ENCODE results near the gene HOXC11. TPM values are rescaled to one million over a fixed set of nuclear protein-coding genes. Genes with fewer than 3 reads are reported as not detected.

HOXC11 gene
- total and polyA plus RNA-seq, 10 of the 15 experiments (the other 5 are each of a cell fraction or from before 2014, with no cell fraction given) = not detected

- POLR2A ChIA-PET = no interaction called here
- no peak overlapping the region for H3K27ac ChIP-seq (ENCODE audit: control insufficient read depth, insufficient read depth)
- SMC1A ChIA-PET (ENCODE audit: uncharacterized antibody, unreplicated experiment) = no interaction called here
- ATAC-seq (no peak), DNase-seq (ENCODE audit: low read depth, low spot score) (no peak), FAIRE-seq (no peak)
- no peak overlapping the region for H2AFZ ChIP-seq (ENCODE audit: control insufficient read depth, low read depth, low read length)
- H3K79me2 ChIP-seq (ENCODE audit: control insufficient read depth, insufficient read depth, low read length) = no peaks in the 10 kb centered on the region
- H3K27me3 ChIP-seq (replicated peaks in 1 of 2; ENCODE audit: control insufficient read depth in 2 of 2, insufficient read depth in 2 of 2, low read length in 1 of 2) = peaks cover 22 to 36% of the 10 kb centered on the region in 2 experiments
- CTCF ChIA-PET = no interaction called here
- 29% methylated on average over 12 of the region's 12 CpGs for WGBS (ENCODE audit: insufficient coverage, insufficient replicate concordance, low lambda C conversion rate, missing lambda C conversion rate)
- no peak overlapping the region for H3K9ac ChIP-seq (ENCODE audit: control insufficient read depth, insufficient read depth, low read length)
- no peaks in the 10 kb centered on the region for H3K4me1 ChIP-seq (ENCODE audit: control insufficient read depth, insufficient read depth, low read length)
- H3K9me3 ChIP-seq (replicated peaks; ENCODE audit: control insufficient read depth, insufficient read depth, low read length) = no peaks in the 10 kb centered on the region; the same call in 1 of the 3 replicates
- H3K4me2 ChIP-seq (ENCODE audit: control insufficient read depth, insufficient read depth) = no peak overlapping the region
- no TSS peak for BruUV-seq (replicated peaks)
- H3K4me3 ChIP-seq = no peak overlapping the region
- TF ChIP-seq SIN3A (IDR thresholded peaks at IDR 0.05; ENCODE audit: low read depth, low read length) (no peak), TCF7 (IDR thresholded peaks at IDR 0.05; ENCODE audit: borderline replicate concordance) (no peak), TARDBP (IDR thresholded peaks at IDR 0.05; ENCODE audit: borderline replicate concordance) (no peak), SUPT20H (IDR thresholded peaks at IDR 0.05; ENCODE audit: borderline replicate concordance, control insufficient read depth, low read depth, low read length) (no peak), CBX3 (IDR thresholded peaks at IDR 0.05; ENCODE audit: borderline replicate concordance, low read depth) (no peak)
- TF ChIP-seq, protein P1, sequence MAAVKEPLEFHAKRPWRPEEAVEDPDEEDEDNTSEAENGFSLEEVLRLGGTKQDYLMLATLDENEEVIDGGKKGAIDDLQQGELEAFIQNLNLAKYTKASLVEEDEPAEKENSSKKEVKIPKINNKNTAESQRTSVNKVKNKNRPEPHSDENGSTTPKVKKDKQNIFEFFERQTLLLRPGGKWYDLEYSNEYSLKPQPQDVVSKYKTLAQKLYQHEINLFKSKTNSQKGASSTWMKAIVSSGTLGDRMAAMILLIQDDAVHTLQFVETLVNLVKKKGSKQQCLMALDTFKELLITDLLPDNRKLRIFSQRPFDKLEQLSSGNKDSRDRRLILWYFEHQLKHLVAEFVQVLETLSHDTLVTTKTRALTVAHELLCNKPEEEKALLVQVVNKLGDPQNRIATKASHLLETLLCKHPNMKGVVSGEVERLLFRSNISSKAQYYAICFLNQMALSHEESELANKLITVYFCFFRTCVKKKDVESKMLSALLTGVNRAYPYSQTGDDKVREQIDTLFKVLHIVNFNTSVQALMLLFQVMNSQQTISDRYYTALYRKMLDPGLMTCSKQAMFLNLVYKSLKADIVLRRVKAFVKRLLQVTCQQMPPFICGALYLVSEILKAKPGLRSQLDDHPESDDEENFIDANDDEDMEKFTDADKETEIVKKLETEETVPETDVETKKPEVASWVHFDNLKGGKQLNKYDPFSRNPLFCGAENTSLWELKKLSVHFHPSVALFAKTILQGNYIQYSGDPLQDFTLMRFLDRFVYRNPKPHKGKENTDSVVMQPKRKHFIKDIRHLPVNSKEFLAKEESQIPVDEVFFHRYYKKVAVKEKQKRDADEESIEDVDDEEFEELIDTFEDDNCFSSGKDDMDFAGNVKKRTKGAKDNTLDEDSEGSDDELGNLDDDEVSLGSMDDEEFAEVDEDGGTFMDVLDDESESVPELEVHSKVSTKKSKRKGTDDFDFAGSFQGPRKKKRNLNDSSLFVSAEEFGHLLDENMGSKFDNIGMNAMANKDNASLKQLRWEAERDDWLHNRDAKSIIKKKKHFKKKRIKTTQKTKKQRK (IDR thresholded peaks at IDR 0.05; ENCODE audit: low read depth, low read length) = no peak
- TF ChIP-seq, protein P2, sequence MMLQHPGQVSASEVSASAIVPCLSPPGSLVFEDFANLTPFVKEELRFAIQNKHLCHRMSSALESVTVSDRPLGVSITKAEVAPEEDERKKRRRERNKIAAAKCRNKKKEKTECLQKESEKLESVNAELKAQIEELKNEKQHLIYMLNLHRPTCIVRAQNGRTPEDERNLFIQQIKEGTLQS (IDR thresholded peaks at IDR 0.05; ENCODE audit: borderline replicate concordance, extremely low read depth, low read depth, low read length) = no peak
- no peaks in the 10 kb centered on the region for H3K36me3 ChIP-seq (ENCODE audit: control insufficient read depth in 2 of 2, insufficient read depth in 2 of 2, low read length in 1 of 2)
- in situ Hi-C loops (cut with MboI) (no loop called here), intact Hi-C loops (cut with micrococcal nuclease; ENCODE audit: unreplicated experiment) (no loop called here)
- RAD21 ChIA-PET (ENCODE audit: unreplicated experiment) = no interaction called here
- H4K20me1 ChIP-seq (ENCODE audit: control insufficient read depth, insufficient read depth) = no peaks in the 10 kb centered on the region; the same call in 1 of the 2 replicates
Measured at GRCh38 chr12:53937099-53937498, 35.8 kb upstream of the HOXC11 start.

Measured in GM12878 (cell line).